GM12878 (cell line): Measurements from ENCODE around the gene RELT. TPM values are rescaled to one million over a fixed set of nuclear protein-coding genes. Genes with fewer than 3 reads are reported as not detected.
A peak's percentile ranks its signal among the peaks of the same experiment; 100 is the strongest.

Experiments
- ATAC-seq: fragments of 200-7000 bp; cut with Tn5 transposase; 3 replicates; pipeline ENCODE4 v1.9.1; 2020; ENCODE audit warnings: mild to moderate bottlenecking, moderate library complexity
- BruUV-seq: library from RNA; stranded (reverse); fragments of 400-500 nt; replicated peaks from 2 replicates; lab custom pipeline; 2021; lab: Mats Ljungman, UMichigan
- CTCF ChIA-PET: fragments of 300-600 bp; sonication (Branson Sonifier 250); formaldehyde crosslinking; extraction: SDS; loops from one replicate; lab custom pipeline; 2021; ENCODE audit warnings: inconsistent platforms; lab: Yijun Ruan, JAX
- POLR2A ChIA-PET: fragments of 350-600 bp; formaldehyde crosslinking; extraction: SDS; loops from one replicate; lab custom pipeline; 2021; ENCODE audit warnings: inconsistent platforms; lab: Charles Lee
- RAD21 ChIA-PET: fragments of 300-600 bp; sonication (Branson Sonifier 250); formaldehyde crosslinking; loops from one replicate; lab custom pipeline; 2023; ENCODE audit warnings: antibody characterized with exemption; ENCODE audit not compliant: unreplicated experiment; lab: Charles Lee
- SMC1A ChIA-PET: fragments of 300-600 bp; sonication (Branson Sonifier 250); formaldehyde crosslinking; loops from one replicate; lab custom pipeline; 2023; ENCODE audit not compliant: unreplicated experiment, uncharacterized antibody; lab: Charles Lee
- DNase-seq: peaks from one replicate; pipeline ENCODE4 v3.0.0-alpha.2; 2011; ENCODE audit warnings: low read depth, low spot score
- FAIRE-seq: peaks from 3 replicates; lab custom pipeline; 2011; peaks lifted over from hg19 to GRCh38; lab: Jason Lieb, UNC
- H2AFZ ChIP-seq: 2 replicates; pipeline ENCODE4 v1.6.0; 2011; ENCODE audit warnings: low read depth, low read length, control low read depth; ENCODE audit not compliant: control insufficient read depth
- H3K27ac ChIP-seq: 2 replicates; pipeline ENCODE4 v1.5.1; 2011; ENCODE audit warnings: control low read depth; ENCODE audit not compliant: control insufficient read depth, insufficient read depth
- H3K27me3 ChIP-seq, 2 experiments: replicated peaks in 1 of 2; 2 replicates each; pipeline versions ENCODE4 v1.6.0 to v1.6.1; 2011; ENCODE audit warnings: low read length in 1 of 2; ENCODE audit not compliant: control insufficient read depth in 2 of 2, insufficient read depth in 2 of 2
- H3K36me3 ChIP-seq, 2 experiments: 2 replicates each; pipeline ENCODE4 v1.5.1; 2011; ENCODE audit warnings: low read length in 1 of 2; ENCODE audit not compliant: control insufficient read depth in 2 of 2, insufficient read depth in 2 of 2
- H3K4me1 ChIP-seq: 2 replicates; pipeline ENCODE4 v1.6.1; 2011; ENCODE audit warnings: mild to moderate bottlenecking, low read length, moderate library complexity, mixed read lengths; ENCODE audit not compliant: control insufficient read depth, insufficient read depth
- H3K4me2 ChIP-seq: 2 replicates; pipeline ENCODE4 v1.6.0; 2011; ENCODE audit warnings: control low read depth; ENCODE audit not compliant: control insufficient read depth, insufficient read depth
- H3K4me3 ChIP-seq: fragments of 200-600 bp; sonication (generic); 2 replicates; pipeline ENCODE4 v1.5.1; 2016
- H3K79me2 ChIP-seq: 2 replicates; pipeline ENCODE4 v1.6.0; 2011; ENCODE audit warnings: low read length; ENCODE audit not compliant: control insufficient read depth, insufficient read depth
- H3K9ac ChIP-seq: 2 replicates; pipeline ENCODE4 v1.8.0; 2011; ENCODE audit warnings: low read length, control low read depth, mixed read lengths; ENCODE audit not compliant: control insufficient read depth, insufficient read depth
- H3K9me3 ChIP-seq: replicated peaks from 3 replicates; pipeline ENCODE4 v1.5.1; 2011; ENCODE audit warnings: mild to moderate bottlenecking, low read length; ENCODE audit not compliant: control insufficient read depth, insufficient read depth
- H4K20me1 ChIP-seq: 2 replicates; pipeline ENCODE4 v1.6.0; 2011; ENCODE audit not compliant: control insufficient read depth, insufficient read depth
- NR2C1 ChIP-seq: fragments of 450-650 bp; IDR thresholded peaks from 2 replicates; pipeline ENCODE4 v1.6.1; 2017; ENCODE audit warnings: antibody characterized with exemption, mild to moderate bottlenecking, moderate library complexity
- NR2F1 ChIP-seq: fragments of 450-650 bp; conservative IDR thresholded peaks from 2 replicates; pipeline ENCODE4 v1.6.1; 2017; ENCODE audit warnings: mild to moderate bottlenecking
- POLR2A ChIP-seq: IDR thresholded peaks from 2 replicates; pipeline ENCODE4 v1.6.1; 2011; ENCODE audit warnings: low read depth, mild to moderate bottlenecking, low read length
- SP1 ChIP-seq: IDR thresholded peaks from one replicate; pipeline ENCODE4 v1.6.1; 2011; ENCODE audit warnings: low read depth, low read length
- SUPT20H ChIP-seq: IDR thresholded peaks from 2 replicates; pipeline ENCODE4 v1.6.1; 2011; ENCODE audit warnings: low read depth, mild to moderate bottlenecking, low read length, moderate library complexity, borderline replicate concordance; ENCODE audit not compliant: control insufficient read depth
- WGBS: methylation state at CpG from one replicate; pipeline ENCODE4 v1.1.6; 2016; ENCODE audit warnings: low lambda C conversion rate; ENCODE audit not compliant: insufficient replicate concordance, insufficient coverage; ENCODE audit errors: missing lambda C conversion rate; 5-methylcytosine and 5-hydroxymethylcytosine counted together
- in situ Hi-C: fragments of 300-500 bp; cut with MboI; formaldehyde crosslinking; loops from 9 replicates; pipeline ENCODE4 v1.14.3; 2018; ENCODE audit warnings: mixed read lengths
- intact Hi-C: fragments of 100-400 bp; cut with micrococcal nuclease; formaldehyde crosslinking; loops from one replicate; pipeline ENCODE4 v1.14.2; 2022; ENCODE audit not compliant: unreplicated experiment
- polyA plus RNA-seq, 11 experiments: library from polyadenylated mRNA; depleted of rRNA in 4 of 11; unstranded in 6 of 11; stranded (reverse) in 5 of 11; fragments of >200 nt; fragmentation: Nextera tagmentation in 4 of 11; fragmentation: Illumina TruSeq in 1 of 11; extraction: Ambion mirVana in 4 of 11; extraction: Trizol in 1 of 11; gene quantifications; 1 replicate in 1 of 11; 2 replicates in 10 of 11; pipeline versions ENCODE4 v1.2.1 to v1.2.3, GENCODE V29; 2011 to 2016; ENCODE audit warnings: inconsistent platforms in 2 of 11, missing spikeins in 2 of 11, low read depth in 1 of 11
- total RNA-seq, 4 experiments: library from RNA; depleted of rRNA in 3 of 4; stranded (reverse); fragments of >200 nt in 3 of 4; fragmentation: Illumina TruSeq in 1 of 4; extraction: Trizol in 1 of 4; gene quantifications; 2 replicates each; pipeline versions ENCODE4 v1.2.1 to v1.2.3, GENCODE V29; 2013 to 2021
- TF ChIP-seq, protein P1 (sequence below): fragments of 450-650 bp; IDR thresholded peaks from 2 replicates; pipeline ENCODE4 v1.6.1; 2018; ENCODE audit warnings: borderline replicate concordance, mild to moderate bottlenecking; ENCODE audit not compliant: partially characterized antibody

The RELT gene
- total and polyA plus RNA-seq, 10 of the 15 experiments (the other 5 are each of a cell fraction or from before 2014, with no cell fraction given): 1.2 to 28.5 (median 10.8) TPM

DNA sequence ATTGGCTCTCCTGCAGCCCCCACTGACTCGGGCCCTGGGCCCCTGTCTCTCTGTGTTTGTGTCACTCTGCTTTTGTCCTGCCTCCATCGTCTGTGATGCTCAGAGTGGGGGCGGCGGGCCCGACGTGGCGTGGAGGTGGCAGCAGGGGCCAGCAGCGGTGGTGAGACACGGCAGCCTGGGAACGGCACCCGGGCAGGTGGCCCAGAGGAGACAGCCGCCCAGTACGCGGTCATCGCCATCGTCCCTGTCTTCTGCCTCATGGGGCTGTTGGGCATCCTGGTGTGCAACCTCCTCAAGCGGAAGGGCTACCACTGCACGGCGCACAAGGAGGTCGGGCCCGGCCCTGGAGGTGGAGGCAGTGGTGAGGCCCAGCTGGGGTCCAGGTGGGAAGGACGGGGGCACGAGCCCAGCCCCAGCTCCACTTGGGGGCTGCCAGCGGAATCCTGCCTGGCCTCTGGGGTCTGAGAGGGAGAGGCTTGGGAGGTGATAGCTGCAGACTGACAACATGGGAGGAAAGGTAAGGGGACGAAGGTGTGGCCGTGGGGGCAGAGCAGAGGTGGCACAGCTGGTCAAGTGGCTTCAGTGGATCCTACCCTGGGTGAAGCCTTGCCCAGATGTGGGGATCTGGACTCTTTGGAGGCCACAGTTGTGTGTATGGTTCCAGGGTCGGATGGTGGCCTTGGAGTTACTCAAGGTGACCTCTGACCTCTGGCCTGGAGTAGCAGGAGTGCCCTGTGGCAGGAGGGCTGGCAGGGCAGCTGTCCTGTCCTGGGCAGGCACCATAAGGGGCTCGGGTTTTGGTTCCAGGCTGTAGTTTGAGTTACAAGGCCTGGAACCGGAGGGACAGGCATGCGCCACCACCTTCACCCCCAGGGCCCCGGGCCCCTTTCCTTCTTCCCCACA, 16.2 kb downstream of the RELT start:
- CTCF ChIA-PET: interaction anchor here (0.6 to 25.6 kb wide), 16 partner anchors 8 to 721 kb away, joined by 3 to 400 read pairs (median 6); no protein-coding TSS in a partner anchor
- H3K9me3 ChIP-seq: no peaks in the 10 kb centered on the region
- peaks cover 16% of the 10 kb centered on the region for H3K4me1 ChIP-seq
- H4K20me1 ChIP-seq: no peaks in the 10 kb centered on the region
- ATAC-seq (no peak), DNase-seq (no peak), FAIRE-seq (no peak)
- H2AFZ ChIP-seq: no peak overlapping the region
- no peaks in the 10 kb centered on the region for H3K27me3 ChIP-seq
- no TSS peak for BruUV-seq
- H3K4me3 ChIP-seq: no peak overlapping the region
- intact Hi-C loops (loop anchor here (1.0 to 2.0 kb wide), 2 partner anchors 16 to 41 kb away; partner anchors contain the start of gene RELT), in situ Hi-C loops (no loop called here)
- RAD21 ChIA-PET: interaction anchor here (0.7 to 2.3 kb wide), 13 partner anchors 7 to 269 kb away, joined by 3 to 71 read pairs (median 7); partner anchors contain the start of gene RELT
- H3K9ac ChIP-seq: no peak overlapping the region
- 82% methylated on average over 25 of the region's 31 CpGs for WGBS
- H3K4me2 ChIP-seq: no peak overlapping the region
- SMC1A ChIA-PET: interaction anchor here (0.7 to 2.7 kb wide), 10 partner anchors 8 to 269 kb away, joined by 3 to 44 read pairs (median 5); no protein-coding TSS in a partner anchor
- H3K27ac ChIP-seq: no peak overlapping the region
- peaks cover 34% of the 10 kb centered on the region for H3K79me2 ChIP-seq
- POLR2A ChIA-PET: interaction anchor here (0.9 kb wide), 1 partner anchor 18 kb away, joined by 3 read pairs; no protein-coding TSS in a partner anchor
- peaks cover 23 to 75% of the 10 kb centered on the region in 2 experiments for H3K36me3 ChIP-seq
- TF ChIP-seq, protein P1, sequence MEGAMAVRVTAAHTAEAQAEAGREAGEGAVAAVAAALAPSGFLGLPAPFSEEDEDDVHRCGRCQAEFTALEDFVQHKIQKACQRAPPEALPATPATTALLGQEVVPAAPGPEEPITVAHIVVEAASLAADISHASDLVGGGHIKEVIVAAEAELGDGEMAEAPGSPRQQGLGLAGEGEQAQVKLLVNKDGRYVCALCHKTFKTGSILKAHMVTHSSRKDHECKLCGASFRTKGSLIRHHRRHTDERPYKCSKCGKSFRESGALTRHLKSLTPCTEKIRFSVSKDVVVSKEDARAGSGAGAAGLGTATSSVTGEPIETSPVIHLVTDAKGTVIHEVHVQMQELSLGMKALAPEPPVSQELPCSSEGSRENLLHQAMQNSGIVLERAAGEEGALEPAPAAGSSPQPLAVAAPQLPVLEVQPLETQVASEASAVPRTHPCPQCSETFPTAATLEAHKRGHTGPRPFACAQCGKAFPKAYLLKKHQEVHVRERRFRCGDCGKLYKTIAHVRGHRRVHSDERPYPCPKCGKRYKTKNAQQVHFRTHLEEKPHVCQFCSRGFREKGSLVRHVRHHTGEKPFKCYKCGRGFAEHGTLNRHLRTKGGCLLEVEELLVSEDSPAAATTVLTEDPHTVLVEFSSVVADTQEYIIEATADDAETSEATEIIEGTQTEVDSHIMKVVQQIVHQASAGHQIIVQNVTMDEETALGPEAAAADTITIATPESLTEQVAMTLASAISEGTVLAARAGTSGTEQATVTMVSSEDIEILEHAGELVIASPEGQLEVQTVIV: no peak
- TF ChIP-seq POLR2A (peak; percentile 55; the same call in 1 of the 2 replicates), SP1 (no peak), NR2C1 (peak; percentile 34; the same call in 1 of the 2 replicates), SUPT20H (no peak), NR2F1 (peak; percentile 66)
